ENCODE results near the gene KSR2. TPM values are rescaled to one million over a fixed set of nuclear protein-coding genes. Genes with fewer than 3 reads are reported as not detected.

KSR2 gene
- total RNA-seq, 1 donor = under 0.01 TPM

DNA sequence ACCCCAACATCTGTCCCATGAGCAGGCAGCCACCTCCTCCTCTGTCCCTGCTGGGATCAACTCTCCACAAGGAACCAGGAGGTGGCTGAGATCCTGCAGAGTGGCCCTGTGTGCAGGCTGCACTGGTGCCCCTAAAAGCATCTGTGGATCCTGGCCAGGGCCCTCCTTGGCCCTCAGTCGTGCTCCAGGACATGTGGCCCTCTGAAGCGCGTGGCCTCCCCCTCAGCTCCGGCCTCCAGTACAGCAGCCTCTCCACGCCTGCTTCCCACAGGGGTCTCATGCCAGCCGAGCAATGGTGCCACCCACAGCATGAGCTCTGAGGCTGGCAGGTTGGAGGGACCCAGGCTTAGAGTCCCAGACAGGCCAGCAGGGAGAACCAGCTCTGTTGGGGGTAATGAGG lies 530.0 kb downstream of the KSR2 start:
- Histone ChIP-seq H3K27ac (ENCODE audit: low read depth, low read length) (no peak overlapping the region), H3K27me3 (ENCODE audit: insufficient read depth, low read length) (no peaks in the 10 kb centered on the region), H3K36me3 (ENCODE audit: insufficient read depth, low read length) (no peaks in the 10 kb centered on the region), H2AFZ (ENCODE audit: low read length) (no peak overlapping the region), H3K9me3 (ENCODE audit: low read depth, low read length) (no peaks in the 10 kb centered on the region), H3K4me3 (ENCODE audit: insufficient read depth, low read length) (no peak overlapping the region), H3K4me1 (ENCODE audit: insufficient read depth, low read length) (peaks cover 2% of the 10 kb centered on the region), H3K79me2 (ENCODE audit: insufficient read depth, low read length) (no peaks in the 10 kb centered on the region), H3K4me2 (ENCODE audit: insufficient read depth, low read length) (no peak overlapping the region), H4K20me1 (ENCODE audit: insufficient read depth, low read length) (no peaks in the 10 kb centered on the region)
- DNase-seq (ENCODE audit: insufficient read length, low spot score, missing footprints) = no peak
- no peak for TF ChIP-seq CTCF (IDR thresholded peaks at IDR 0.05; ENCODE audit: extremely low read depth, low read depth, low read length)

- Histone ChIP-seq H3K4me3 (ENCODE audit: insufficient read depth, low read length) (no peak overlapping the region), H3K36me3 (ENCODE audit: insufficient read depth, low read length) (no peaks in the 10 kb centered on the region), H2AFZ (ENCODE audit: low read length) (no peak overlapping the region), H3K27me3 (ENCODE audit: insufficient read depth, low read length) (no peaks in the 10 kb centered on the region), H3K79me2 (ENCODE audit: insufficient read depth, low read length) (no peaks in the 10 kb centered on the region), H3K9me3 (ENCODE audit: low read depth, low read length) (no peaks in the 10 kb centered on the region), H3K4me1 (ENCODE audit: insufficient read depth, low read length) (peaks cover 2% of the 10 kb centered on the region), H4K20me1 (ENCODE audit: insufficient read depth, low read length) (no peaks in the 10 kb centered on the region), H3K4me2 (ENCODE audit: insufficient read depth, low read length) (no peak overlapping the region), H3K27ac (ENCODE audit: low read depth, low read length) (no peak overlapping the region)
- TF ChIP-seq CTCF (IDR thresholded peaks at IDR 0.05; ENCODE audit: extremely low read depth, low read depth, low read length) = no peak
- DNase-seq (ENCODE audit: insufficient read length, low spot score, missing footprints) = no peak
Measured at GRCh38 chr12:117437516-117438255, 531.1 kb downstream of the KSR2 start.

- TF ChIP-seq CTCF (IDR thresholded peaks at IDR 0.05; ENCODE audit: extremely low read depth, low read depth, low read length) = no peak
- Histone ChIP-seq H3K4me1 (ENCODE audit: insufficient read depth, low read length) (no peaks in the 10 kb centered on the region), H3K36me3 (ENCODE audit: insufficient read depth, low read length) (no peaks in the 10 kb centered on the region), H2AFZ (ENCODE audit: low read length) (no peak overlapping the region), H4K20me1 (ENCODE audit: insufficient read depth, low read length) (no peaks in the 10 kb centered on the region), H3K4me2 (ENCODE audit: insufficient read depth, low read length) (no peak overlapping the region), H3K9me3 (ENCODE audit: low read depth, low read length) (no peaks in the 10 kb centered on the region), H3K27me3 (ENCODE audit: insufficient read depth, low read length) (no peaks in the 10 kb centered on the region), H3K4me3 (ENCODE audit: insufficient read depth, low read length) (no peak overlapping the region), H3K27ac (ENCODE audit: low read depth, low read length) (no peak overlapping the region), H3K79me2 (ENCODE audit: insufficient read depth, low read length) (no peaks in the 10 kb centered on the region)
- DNase-seq (ENCODE audit: insufficient read length, low spot score, missing footprints) = no peak
Measured at GRCh38 chr12:117433878-117434277, 534.9 kb downstream of the KSR2 start.

DNA sequence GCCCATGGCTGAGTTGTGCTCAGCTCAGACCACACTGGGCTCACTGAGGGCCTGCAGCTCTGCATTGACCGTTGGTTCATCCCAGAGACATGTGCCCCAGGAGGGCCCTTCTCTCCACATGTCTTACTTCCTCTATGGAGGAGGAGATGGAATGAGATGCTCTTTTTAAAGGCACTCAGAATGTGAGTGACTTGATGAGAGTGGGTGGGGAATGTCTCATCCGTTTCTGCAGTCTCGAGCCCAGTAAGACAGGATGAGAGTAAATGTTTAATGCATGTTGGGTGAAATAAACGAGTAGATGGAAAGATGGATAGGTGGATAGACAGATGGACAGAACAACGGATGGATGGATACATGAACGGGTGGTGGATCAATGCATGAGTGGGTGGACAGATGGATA lies 538.5 kb downstream of the KSR2 start:
- Histone ChIP-seq H3K4me2 (ENCODE audit: insufficient read depth, low read length) (no peak overlapping the region), H2AFZ (ENCODE audit: low read length) (no peak overlapping the region), H4K20me1 (ENCODE audit: insufficient read depth, low read length) (no peaks in the 10 kb centered on the region), H3K36me3 (ENCODE audit: insufficient read depth, low read length) (no peaks in the 10 kb centered on the region), H3K27me3 (ENCODE audit: insufficient read depth, low read length) (no peaks in the 10 kb centered on the region), H3K4me1 (ENCODE audit: insufficient read depth, low read length) (no peaks in the 10 kb centered on the region), H3K27ac (ENCODE audit: low read depth, low read length) (no peak overlapping the region), H3K4me3 (ENCODE audit: insufficient read depth, low read length) (no peak overlapping the region), H3K9me3 (ENCODE audit: low read depth, low read length) (peaks cover 3% of the 10 kb centered on the region), H3K79me2 (ENCODE audit: insufficient read depth, low read length) (no peaks in the 10 kb centered on the region)
- DNase-seq (ENCODE audit: insufficient read length, low spot score, missing footprints) = no peak
- TF ChIP-seq CTCF (IDR thresholded peaks at IDR 0.05; ENCODE audit: extremely low read depth, low read depth, low read length) = no peak

Measured in osteoblast (primary cell).